Mesenchymal stem cell (in vitro differentiated cells and primary cell): ENCODE data around the gene LARGE1.

Source experiments
- DNase-seq: peaks from one replicate; pipeline ENCODE4 v3.0.0-alpha.2; 2013
- H2AFZ ChIP-seq: one replicate; pipeline ENCODE4 v1.6.1; 2013; ENCODE audit warnings: low read depth, mild to moderate bottlenecking, control low read depth, inconsistent platforms, low read length, moderate library complexity
- H2AK5ac ChIP-seq: 2 replicates; pipeline ENCODE4 v1.6.1; 2013; ENCODE audit warnings: low read length, moderate library complexity, mild to moderate bottlenecking, inconsistent platforms; ENCODE audit not compliant: severe bottlenecking
- H2BK120ac ChIP-seq: one replicate; pipeline ENCODE4 v1.6.1; 2013; ENCODE audit warnings: low read depth, mild to moderate bottlenecking, inconsistent platforms, low read length, moderate library complexity
- H2BK12ac ChIP-seq, 2 experiments: one replicate each; pipeline ENCODE4 v1.6.1; 2013; ENCODE audit warnings: inconsistent platforms in 2 of 2, low read length in 2 of 2, mild to moderate bottlenecking in 2 of 2, moderate library complexity in 2 of 2, control low read depth in 1 of 2
- H2BK15ac ChIP-seq: one replicate; pipeline ENCODE4 v1.6.1; 2013; ENCODE audit warnings: mild to moderate bottlenecking, low read depth, inconsistent platforms; ENCODE audit not compliant: poor library complexity, severe bottlenecking
- H2BK5ac ChIP-seq: 2 replicates; pipeline ENCODE4 v1.6.1; 2013; ENCODE audit warnings: low read depth, mild to moderate bottlenecking, low read length, control low read depth, inconsistent platforms; ENCODE audit not compliant: poor library complexity, severe bottlenecking
- H3K14ac ChIP-seq, 2 experiments: one replicate each; pipeline ENCODE4 v1.6.1; 2013; ENCODE audit warnings: inconsistent platforms in 2 of 2, low read length in 2 of 2, control low read depth in 1 of 2, mild to moderate bottlenecking in 1 of 2, moderate library complexity in 1 of 2
- H3K18ac ChIP-seq, 2 experiments: one replicate each; pipeline ENCODE4 v1.6.1; 2013; ENCODE audit warnings: inconsistent platforms in 2 of 2, low read length in 2 of 2, control low read depth in 1 of 2, low read depth in 1 of 2, mild to moderate bottlenecking in 1 of 2
- H3K23ac ChIP-seq, 2 experiments: one replicate each; pipeline ENCODE4 v1.6.1; 2013; ENCODE audit warnings: inconsistent platforms in 2 of 2, low read length in 2 of 2, mild to moderate bottlenecking in 2 of 2, moderate library complexity in 2 of 2, control low read depth in 1 of 2
- H3K27ac ChIP-seq: 2 replicates; pipeline ENCODE4 v1.5.1; 2013; ENCODE audit warnings: mild to moderate bottlenecking, moderate library complexity, low read length, control low read depth, inconsistent platforms; ENCODE audit not compliant: poor library complexity, severe bottlenecking
- H3K27me3 ChIP-seq, 2 experiments: 2 replicates each; pipeline versions ENCODE4 v1.6.1 to v1.7.0; 2013; ENCODE audit warnings: low read length in 2 of 2, mild to moderate bottlenecking in 2 of 2, moderate library complexity in 2 of 2, control low read depth in 1 of 2, inconsistent platforms in 1 of 2; ENCODE audit not compliant: control insufficient read depth in 1 of 2, insufficient read depth in 1 of 2
- H3K36me3 ChIP-seq, 2 experiments: 2 replicates each; pipeline versions ENCODE4 v1.6.1 to v1.7.0; 2013; ENCODE audit warnings: low read length in 2 of 2, control low read depth in 1 of 2, inconsistent platforms in 1 of 2, low read depth in 1 of 2, mild to moderate bottlenecking in 1 of 2; ENCODE audit not compliant: insufficient read depth in 2 of 2, control insufficient read depth in 1 of 2
- H3K4ac ChIP-seq, 2 experiments: one replicate each; pipeline ENCODE4 v1.6.1; 2013; ENCODE audit warnings: inconsistent platforms in 2 of 2, low read length in 2 of 2, mild to moderate bottlenecking in 2 of 2, moderate library complexity in 2 of 2, control low read depth in 1 of 2, low read depth in 1 of 2
- H3K4me1 ChIP-seq: 2 replicates; pipeline ENCODE4 v1.6.1; 2013; ENCODE audit warnings: low read depth, low read length, control low read depth; ENCODE audit not compliant: control insufficient read depth, insufficient read depth
- H3K4me2 ChIP-seq: 2 replicates; pipeline ENCODE4 v1.6.1; 2013; ENCODE audit warnings: low read length, mild to moderate bottlenecking, inconsistent platforms; ENCODE audit not compliant: poor library complexity, severe bottlenecking
- H3K4me3 ChIP-seq, 2 experiments: 2 replicates each; pipeline versions ENCODE4 v1.5.1 to v1.7.0; 2013; ENCODE audit warnings: low read length in 2 of 2, mild to moderate bottlenecking in 2 of 2, control low read depth in 1 of 2, low read depth in 1 of 2; ENCODE audit not compliant: insufficient read depth in 1 of 2
- H3K79me1 ChIP-seq: replicated peaks from 2 replicates; pipeline ENCODE4 v1.6.1; 2013; ENCODE audit warnings: mild to moderate bottlenecking, control low read depth, low read length, inconsistent platforms; ENCODE audit not compliant: poor library complexity, severe bottlenecking
- H3K9ac ChIP-seq: 2 replicates; pipeline ENCODE4 v1.7.0; 2013; ENCODE audit warnings: mild to moderate bottlenecking, low read length, moderate library complexity
- H3K9me3 ChIP-seq: 2 replicates; pipeline ENCODE4 v1.7.0; 2013; ENCODE audit warnings: mild to moderate bottlenecking, low read length; ENCODE audit not compliant: control insufficient read depth
- H4K8ac ChIP-seq: one replicate; pipeline ENCODE4 v1.6.1; 2013; ENCODE audit warnings: inconsistent platforms, mild to moderate bottlenecking, low read length, moderate library complexity
- H4K91ac ChIP-seq: one replicate; pipeline ENCODE4 v1.6.1; 2013; ENCODE audit warnings: mild to moderate bottlenecking, low read length, inconsistent platforms
- WGBS: methylation state at CpG from one replicate; pipeline ENCODE4 v1.1.7; 2013; ENCODE audit warnings: mixed read lengths; 5-methylcytosine and 5-hydroxymethylcytosine counted together

The LARGE1 gene

DNA sequence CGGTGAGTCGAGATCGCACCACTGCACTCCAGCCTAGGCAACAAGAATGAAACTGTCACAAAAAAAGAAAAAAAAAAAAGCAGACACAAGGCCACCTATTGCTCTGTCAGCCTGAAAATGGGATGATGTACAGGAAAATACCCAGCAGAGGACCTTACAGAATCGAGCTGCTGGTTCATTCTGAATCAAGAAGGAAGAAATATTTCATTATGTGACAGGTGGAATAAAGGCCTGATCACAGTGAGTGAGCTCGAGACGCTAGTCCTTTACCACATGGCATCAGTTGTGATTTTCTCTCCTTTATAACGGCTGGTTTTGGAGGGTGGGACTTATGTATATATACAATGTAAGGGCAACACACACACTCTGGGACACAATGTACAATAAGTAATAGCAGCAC is 340.0 kb downstream of the LARGE1 start:
- Histone ChIP-seq H3K4me1 (peaks cover 3% of the 10 kb centered on the region), H3K36me3 (no peaks in the 10 kb centered on the region), H3K4ac (no peak overlapping the region), H3K27ac (no peak overlapping the region), H3K4me2 (no peak overlapping the region), H2AFZ (no peak overlapping the region), H3K79me1 (no peaks in the 10 kb centered on the region), H3K9me3 (no peaks in the 10 kb centered on the region), H3K23ac (no peak overlapping the region), H2AK5ac (no peak overlapping the region), H2BK12ac (no peak overlapping the region), H3K18ac (no peak overlapping the region), H3K14ac (no peak overlapping the region), H2BK15ac (no peak overlapping the region), H3K4me3 (no peak overlapping the region), H4K8ac (no peak overlapping the region), H2BK5ac (no peak overlapping the region), H2BK120ac (no peak overlapping the region), H3K9ac (no peak overlapping the region), H3K27me3 (peaks cover 0 to 2% of the 10 kb centered on the region in 2 experiments), H4K91ac (no peak overlapping the region)
- DNase-seq: no peak
- WGBS: 81% methylated on average over 3 of the region's 7 CpGs

DNA sequence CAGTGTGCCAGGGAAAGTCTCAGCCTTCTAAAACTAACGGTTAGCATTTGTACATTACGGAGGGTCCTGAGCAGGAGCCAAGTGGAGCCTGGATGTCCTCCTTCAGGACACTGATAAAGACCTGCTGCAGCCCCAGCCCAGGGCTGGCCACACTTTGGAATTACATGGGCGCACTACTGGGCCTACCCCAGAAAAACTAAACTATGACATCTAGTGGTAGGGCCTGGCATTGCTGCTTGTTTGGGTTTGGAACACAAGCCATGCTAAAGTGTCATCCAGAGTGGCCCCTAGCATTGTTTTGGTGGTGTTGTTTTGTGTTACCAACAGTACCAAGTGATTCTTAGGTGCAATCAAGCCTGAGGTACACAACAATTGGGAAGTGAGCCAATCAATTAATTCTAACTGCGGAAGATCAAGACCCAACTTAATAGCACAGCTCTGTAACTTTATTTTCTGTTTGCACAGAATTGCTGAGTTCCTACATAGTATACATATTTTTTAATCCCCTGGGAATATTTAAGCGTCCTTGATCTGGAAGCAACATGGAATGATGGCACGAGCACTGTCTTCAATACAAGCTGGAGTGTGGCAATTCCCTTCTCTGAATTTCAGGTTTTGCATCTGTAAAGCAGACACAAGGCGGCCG is 340.7 kb downstream of the LARGE1 start:
- Histone ChIP-seq H3K23ac (no peak overlapping the region), H2BK5ac (no peak overlapping the region), H3K36me3 (no peaks in the 10 kb centered on the region), H2AFZ (no peak overlapping the region), H3K4me1 (peaks cover 3% of the 10 kb centered on the region), H3K4me3 (no peak overlapping the region), H2AK5ac (no peak overlapping the region), H3K9me3 (no peaks in the 10 kb centered on the region), H3K9ac (no peak overlapping the region), H2BK120ac (no peak overlapping the region), H3K14ac (no peak overlapping the region), H3K79me1 (no peaks in the 10 kb centered on the region), H4K8ac (no peak overlapping the region), H3K27ac (no peak overlapping the region), H2BK15ac (no peak overlapping the region), H3K4ac (no peak overlapping the region), H3K4me2 (no peak overlapping the region), H3K18ac (no peak overlapping the region), H2BK12ac (no peak overlapping the region), H3K27me3 (no peaks in the 10 kb centered on the region), H4K91ac (no peak overlapping the region)
- peak; percentile 55 for DNase-seq
- 78% methylated on average over 7 of the region's 8 CpGs for WGBS

DNA sequence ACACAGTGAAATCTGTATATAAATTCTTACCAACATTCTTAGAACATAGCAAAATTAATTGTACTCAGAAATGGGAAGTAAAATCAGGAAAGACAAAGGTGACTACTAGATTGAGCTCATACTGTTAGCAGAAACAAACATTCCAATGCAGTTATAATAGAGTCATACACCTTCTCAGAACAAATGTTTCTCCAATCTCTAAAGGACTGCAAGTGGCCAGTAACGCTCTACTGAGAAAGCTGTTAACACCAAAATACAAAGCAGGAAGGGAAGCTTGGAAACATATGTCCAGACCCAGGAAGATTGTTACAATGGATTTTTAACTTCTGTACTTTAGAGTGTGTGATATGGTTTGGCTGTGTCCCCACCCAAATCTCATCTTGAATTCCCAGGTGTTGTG is 341.5 kb downstream of the LARGE1 start:
- Histone ChIP-seq H3K4me3 (no peak overlapping the region), H3K9me3 (no peaks in the 10 kb centered on the region), H3K27ac (no peak overlapping the region), H2BK5ac (no peak overlapping the region), H4K8ac (no peak overlapping the region), H2AFZ (no peak overlapping the region), H3K27me3 (no peaks in the 10 kb centered on the region), H2BK15ac (no peak overlapping the region), H2BK12ac (no peak overlapping the region), H3K4ac (no peak overlapping the region), H3K18ac (no peak overlapping the region), H2AK5ac (no peak overlapping the region), H3K14ac (no peak overlapping the region), H2BK120ac (no peak overlapping the region), H3K36me3 (no peaks in the 10 kb centered on the region), H3K79me1 (no peaks in the 10 kb centered on the region), H3K9ac (peak overlapping the region; percentile 0), H4K91ac (no peak overlapping the region), H3K4me1 (peaks cover 4% of the 10 kb centered on the region), H3K23ac (no peak overlapping the region), H3K4me2 (no peak overlapping the region)
- 100% methylated on average over 1 of the region's 1 CpG for WGBS
- DNase-seq: no peak

DNA sequence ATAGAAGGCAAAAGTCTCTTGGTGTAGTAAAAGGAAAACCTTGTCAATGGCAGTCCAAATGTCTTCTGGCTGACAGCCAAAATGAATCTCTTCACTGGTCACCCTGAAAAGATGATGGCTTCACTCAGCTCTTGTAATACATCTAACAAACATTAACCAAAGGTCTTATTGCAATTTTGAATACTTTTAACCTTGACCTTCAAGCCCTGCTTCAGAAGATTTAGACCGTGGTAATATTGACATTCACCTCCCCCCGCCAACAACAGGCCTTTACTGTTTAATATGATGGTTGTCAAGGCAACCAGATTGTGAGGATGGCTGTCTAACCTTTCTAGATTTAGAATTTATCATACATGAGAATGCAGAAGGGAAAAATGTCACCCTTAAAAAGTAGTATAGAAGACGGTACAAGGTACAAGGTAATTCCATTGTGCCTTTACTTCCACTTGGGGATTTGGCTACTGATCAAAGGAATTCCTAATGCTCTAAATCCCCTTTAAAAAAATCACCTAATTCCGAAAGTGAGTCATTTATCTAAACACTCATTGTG is 342.3 kb downstream of the LARGE1 start:
- Histone ChIP-seq H3K27ac (no peak overlapping the region), H2BK15ac (no peak overlapping the region), H3K4ac (no peak overlapping the region), H4K91ac (no peak overlapping the region), H3K27me3 (no peaks in the 10 kb centered on the region), H3K4me2 (no peak overlapping the region), H3K4me3 (no peak overlapping the region), H3K4me1 (peaks cover 10% of the 10 kb centered on the region), H2BK120ac (no peak overlapping the region), H2AK5ac (no peak overlapping the region), H3K9me3 (no peaks in the 10 kb centered on the region), H3K18ac (no peak overlapping the region), H2BK12ac (no peak overlapping the region), H2BK5ac (no peak overlapping the region), H3K23ac (no peak overlapping the region), H4K8ac (no peak overlapping the region), H3K14ac (no peak overlapping the region), H3K36me3 (no peaks in the 10 kb centered on the region), H2AFZ (no peak overlapping the region), H3K79me1 (no peaks in the 10 kb centered on the region), H3K9ac (no peak overlapping the region)
- DNase-seq: no peak
- 96% methylated on average over 3 of the region's 4 CpGs for WGBS
